Pancreas (tissue), 10 donors: Measurements from ENCODE around the gene C14orf93. TPM values are rescaled to one million over a fixed set of nuclear protein-coding genes. Genes with fewer than 3 reads are reported as not detected.
"Not testable (repeated sequence)": the region's sequence is repeated elsewhere in the genome, so short reads cannot be mapped to it uniquely, and the experiment has no call there.

ENCODE experiments used
- ATAC-seq, 4 donors: fragments of 200-7000 bp; cut with Tn5 transposase; one replicate each; pipeline versions ENCODE4 v1.8.0 to v1.9.1; 2020; ENCODE audit warnings: mild to moderate bottlenecking in 4 of 4, moderate library complexity in 4 of 4
- DNase-seq, 6 donors: peaks; one replicate each; pipeline ENCODE4 v3.0.0-alpha.2; 2020
- FAIRE-seq: peaks from 2 replicates; lab custom pipeline; 2012; peaks lifted over from hg19 to GRCh38; lab: Jason Lieb, UNC
- H3K27ac ChIP-seq, 4 donors: fragments of 200-600 bp; sonication (generic); 1 replicate in 3 of 4; 2 replicates in 1 of 4; pipeline versions ENCODE4 v1.5.0 to v1.8.0; 2020
- H3K27me3 ChIP-seq, 4 donors: fragments of 200-600 bp; one replicate each; pipeline ENCODE4 v1.8.0; 2021
- H3K36me3 ChIP-seq, 3 donors: fragments of 200-600 bp; sonication (generic) in 1 of 3; one replicate each; pipeline versions ENCODE4 v1.5.0 to v1.8.0; 2020 to 2021
- H3K4me1 ChIP-seq, 3 donors: fragments of 200-600 bp; one replicate each; pipeline ENCODE4 v1.8.0; 2021
- H3K4me3 ChIP-seq, 4 donors: fragments of 200-600 bp; sonication (generic) in 2 of 4; one replicate each; pipeline versions ENCODE4 v1.5.0 to v1.8.0; 2020 to 2021
- H3K9me3 ChIP-seq, 4 donors: fragments of 200-600 bp; one replicate each; pipeline ENCODE4 v1.8.0; 2021
- WGBS, 2 donors: extraction: QIAGEN DNeasy Blood & Tissue Kit; methylation state at CpG; one replicate each; pipeline ENCODE4 v1.1.7; 2013; 5-methylcytosine and 5-hydroxymethylcytosine counted together
- intact Hi-C, 3 donors: fragments of 100-400 bp; cut with DNase I; formaldehyde crosslinking; loops; one replicate each; pipeline versions ENCODE4 v1.11.1 to v1.14.2; 2022
- polyA plus RNA-seq, 2 donors: library from polyadenylated mRNA; stranded (reverse); fragments of 200-250 nt; gene quantifications; one replicate each; pipeline ENCODE4 v1.2.3, GENCODE V29; 2013
- total RNA-seq, 6 donors: library from RNA; stranded (reverse); fragmentation: NEBNext Ultra II Directional in 4 of 6; extraction: Animal tissue kit (Norgen Biotek cat#: 25700) in 4 of 6; gene quantifications; one replicate each; pipeline versions ENCODE4 v1.2.1 to v1.2.4, GENCODE V29; 2021 to 2023
- TF ChIP-seq, protein P1 (sequence below), 4 donors: fragments of 200-600 bp; sonication (generic) in 3 of 4; IDR thresholded peaks; one replicate each; pipeline versions ENCODE4 v1.5.0 to v1.8.0; 2021; ENCODE audit warnings: antibody characterized with exemption in 4 of 4
- donor health status: healthy with polysubstance abuse.
- donor health status: DM: no; HTN: no; CAD: no; lungs with moderate emphysema.
- donor health status: DM: no; HTN: no; CAD: no.
- donor health status: control.
- donor health status: control.
- donor health status: Bipolar disorder and iron deficiency.
- donor health status: DM: yes; HTN: yes; CAD: no.
- donor health status: DM: no; HTN: no; CAD: no.
- donor health status: DM: no; HTN: no; CAD: no.
- donor health status: DM: yes; HTN: yes; CAD: no.

Gene C14orf93
- total and polyA plus RNA-seq, 8 donors = 4.3 to 11.3 (median 6.5) TPM

- ATAC-seq (no peak), FAIRE-seq (no peak), DNase-seq (no peak)
- no peak overlapping the region for H3K4me3 ChIP-seq
- no peaks in the 10 kb centered on the region for H3K4me1 ChIP-seq
- intact Hi-C loops = no loop called here
- no peak overlapping the region for H3K27ac ChIP-seq
- no peaks in the 10 kb centered on the region for H3K36me3 ChIP-seq
- H3K27me3 ChIP-seq = no peaks in the 10 kb centered on the region
- H3K9me3 ChIP-seq = no peaks in the 10 kb centered on the region
- TF ChIP-seq, protein P1, sequence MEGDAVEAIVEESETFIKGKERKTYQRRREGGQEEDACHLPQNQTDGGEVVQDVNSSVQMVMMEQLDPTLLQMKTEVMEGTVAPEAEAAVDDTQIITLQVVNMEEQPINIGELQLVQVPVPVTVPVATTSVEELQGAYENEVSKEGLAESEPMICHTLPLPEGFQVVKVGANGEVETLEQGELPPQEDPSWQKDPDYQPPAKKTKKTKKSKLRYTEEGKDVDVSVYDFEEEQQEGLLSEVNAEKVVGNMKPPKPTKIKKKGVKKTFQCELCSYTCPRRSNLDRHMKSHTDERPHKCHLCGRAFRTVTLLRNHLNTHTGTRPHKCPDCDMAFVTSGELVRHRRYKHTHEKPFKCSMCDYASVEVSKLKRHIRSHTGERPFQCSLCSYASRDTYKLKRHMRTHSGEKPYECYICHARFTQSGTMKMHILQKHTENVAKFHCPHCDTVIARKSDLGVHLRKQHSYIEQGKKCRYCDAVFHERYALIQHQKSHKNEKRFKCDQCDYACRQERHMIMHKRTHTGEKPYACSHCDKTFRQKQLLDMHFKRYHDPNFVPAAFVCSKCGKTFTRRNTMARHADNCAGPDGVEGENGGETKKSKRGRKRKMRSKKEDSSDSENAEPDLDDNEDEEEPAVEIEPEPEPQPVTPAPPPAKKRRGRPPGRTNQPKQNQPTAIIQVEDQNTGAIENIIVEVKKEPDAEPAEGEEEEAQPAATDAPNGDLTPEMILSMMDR (IDR thresholded peaks at IDR 0.05) = no peak
Observed at GRCh38 chr14:23018107-23018506, 8.2 kb upstream of the C14orf93 start.

DNA sequence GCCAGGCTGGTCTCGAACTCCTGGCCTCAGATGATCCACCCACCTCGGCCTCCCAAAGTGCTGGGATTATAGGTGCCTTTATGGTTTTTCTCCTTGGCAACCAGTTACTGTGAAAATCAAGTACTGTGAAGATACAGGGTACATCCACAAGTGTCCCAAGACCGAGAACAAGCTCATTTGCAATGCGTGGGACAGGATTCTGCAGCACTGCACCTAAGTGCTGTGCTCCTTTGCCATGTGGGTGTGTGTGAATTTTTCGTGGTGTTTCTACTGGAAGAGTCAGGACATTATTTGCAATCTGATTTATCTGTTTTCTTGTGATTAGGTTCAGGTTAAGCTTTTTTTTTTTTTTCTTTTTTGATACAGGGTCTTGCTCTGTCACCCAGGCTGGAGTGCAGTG is 7.1 kb upstream of the C14orf93 start:
- WGBS, 2 donors = 72 to 83% methylated on average over 5 of the region's 5 CpGs
- DNase-seq = no peak
- no peaks in the 10 kb centered on the region for H3K9me3 ChIP-seq

DNA sequence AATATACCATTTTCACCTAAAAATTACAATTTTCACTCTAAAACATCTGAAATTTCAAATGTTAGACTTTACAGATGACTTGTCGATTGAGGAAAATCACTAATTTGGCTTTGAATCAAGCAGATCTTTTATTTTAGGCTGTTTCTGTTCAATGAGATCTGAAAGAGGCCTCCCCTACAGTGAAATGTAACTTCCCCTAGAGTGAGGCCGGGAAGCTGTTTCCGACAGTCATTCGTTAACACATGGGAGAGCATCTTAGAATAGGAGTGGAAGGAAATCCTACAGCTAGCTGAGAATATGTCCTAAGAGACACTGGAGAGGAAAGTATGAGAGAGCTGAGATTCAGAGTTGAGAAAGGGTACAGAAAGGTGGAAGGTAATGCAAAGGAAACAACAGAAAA is 5.7 kb upstream of the C14orf93 start:
- Histone ChIP-seq H3K27ac (no peak overlapping the region), H3K36me3 (no peaks in the 10 kb centered on the region), H3K4me3 (no peak overlapping the region), H3K4me1 (no peaks in the 10 kb centered on the region), H3K9me3 (no peaks in the 10 kb centered on the region), H3K27me3 (no peaks in the 10 kb centered on the region)
- FAIRE-seq (no peak), DNase-seq (no peak), ATAC-seq (no peak)
- WGBS, 2 donors = 86 to 87% methylated on average over 4 of the region's 4 CpGs
- intact Hi-C loops = no loop called here
- TF ChIP-seq, protein P1 (IDR thresholded peaks at IDR 0.05) = no peak

More for the DNA sequence above, 7.1 kb upstream of the C14orf93 start:
- H3K27ac ChIP-seq = no peak overlapping the region
- ATAC-seq (no peak), FAIRE-seq (no peak)
- TF ChIP-seq, protein P1 (IDR thresholded peaks at IDR 0.05) = no peak
- no peaks in the 10 kb centered on the region for H3K4me1 ChIP-seq
- no peaks in the 10 kb centered on the region for H3K36me3 ChIP-seq
- no peak overlapping the region for H3K4me3 ChIP-seq
- H3K27me3 ChIP-seq = no peaks in the 10 kb centered on the region
- intact Hi-C loops = no loop called here

DNA sequence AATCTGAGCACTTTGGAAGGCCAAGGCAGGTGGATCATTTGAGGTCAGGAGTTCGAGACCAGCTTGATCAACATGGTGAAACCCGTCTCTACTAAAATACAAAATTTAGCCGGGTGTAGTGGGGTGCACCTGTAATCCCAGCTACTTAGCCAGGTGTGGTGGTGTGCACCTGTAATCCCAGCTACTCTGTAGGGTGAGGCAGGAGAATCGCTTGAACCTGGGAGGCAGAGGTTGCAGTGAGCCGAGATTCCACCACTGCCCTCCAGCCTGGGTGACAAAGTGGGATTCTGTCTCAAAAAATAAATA is 3.8 kb upstream of the C14orf93 start:
- DNase-seq, FAIRE-seq, intact Hi-C loops, ATAC-seq, H3K27ac ChIP-seq, H3K27me3 ChIP-seq, H3K36me3 ChIP-seq, H3K4me3 ChIP-seq, H3K4me1 ChIP-seq, H3K9me3 ChIP-seq: not testable (repeated sequence)
- 84 to 91% methylated on average over 5 of the region's 5 CpGs for WGBS, 2 donors

DNA sequence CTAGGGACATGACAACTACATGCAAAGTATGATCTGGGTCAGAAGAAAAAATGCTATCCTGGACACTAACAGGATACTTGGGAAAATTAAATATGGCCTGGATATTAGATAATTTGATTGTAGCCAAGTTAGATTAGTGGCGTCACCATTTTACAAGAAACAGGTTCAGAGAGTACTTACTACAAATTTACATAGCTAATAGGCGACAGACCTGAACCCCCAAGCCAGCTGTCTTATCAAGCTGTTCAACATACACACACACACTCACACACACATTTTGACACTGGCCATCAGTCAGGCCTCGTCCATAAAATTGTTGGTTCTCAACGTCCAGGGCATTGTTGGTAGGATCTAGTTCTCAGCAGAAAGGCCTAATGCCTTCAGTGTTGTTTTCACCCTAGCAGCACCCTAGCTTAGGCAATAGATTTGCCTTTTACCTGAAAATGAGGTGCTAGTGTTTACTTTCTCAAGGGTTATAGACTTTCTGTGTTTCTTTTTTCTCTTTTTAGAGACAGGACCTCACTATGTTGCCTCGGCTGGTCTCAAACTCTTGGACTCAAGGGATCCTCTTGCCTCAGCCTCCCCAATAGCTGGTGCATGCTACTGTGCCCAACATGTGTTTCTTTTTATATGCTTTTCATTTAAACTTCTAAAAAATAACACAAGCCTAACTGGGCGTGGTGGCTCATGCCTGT is 3.3 kb upstream of the C14orf93 start:
- FAIRE-seq = no peak
- no peak overlapping the region for H3K4me3 ChIP-seq
- ATAC-seq = no peak
- peaks cover 0 to 7% (median 0%) of the 10 kb centered on the region in 3 donors for H3K4me1 ChIP-seq
- H3K9me3 ChIP-seq = no peaks in the 10 kb centered on the region
- H3K27me3 ChIP-seq = no peaks in the 10 kb centered on the region
- DNase-seq = no peak
- TF ChIP-seq, protein P1 (IDR thresholded peaks at IDR 0.05) = no peak
- 56 to 63% methylated on average over 6 of the region's 6 CpGs for WGBS, 2 donors
- intact Hi-C loops = no loop called here
- no peaks in the 10 kb centered on the region for H3K36me3 ChIP-seq
- H3K27ac ChIP-seq = no peak overlapping the region
